ENCODE data around the gene SORCS1.

SORCS1 gene

GRCh38 chr10:106992055-106992454, 172.5 kb downstream of the SORCS1 start:
- DNase-seq (ENCODE audit: low read depth, low spot score), result no peak

- DNase-seq (ENCODE audit: low read depth, low spot score), result no peak
Measured at GRCh38 chr10:106991091-106991490, 173.4 kb downstream of the SORCS1 start.

GRCh38 chr10:106987362-106987761, 177.1 kb downstream of the SORCS1 start:
- DNase-seq (ENCODE audit: low read depth, low spot score), result peak; percentile 4

GRCh38 chr10:106982268-106982667, 182.2 kb downstream of the SORCS1 start:
- no peak for DNase-seq (ENCODE audit: low read depth, low spot score)

- DNase-seq (ENCODE audit: low read depth, low spot score), result no peak
Measured at GRCh38 chr10:106981452-106982075, 182.9 kb downstream of the SORCS1 start.

- DNase-seq (ENCODE audit: low read depth, low spot score), result no peak
Measured at GRCh38 chr10:106980495-106981451, 183.7 kb downstream of the SORCS1 start.

- no peak for DNase-seq (ENCODE audit: low read depth, low spot score)
Measured at GRCh38 chr10:106978756-106979155, 185.8 kb downstream of the SORCS1 start.

GRCh38 chr10:106973716-106974115, 190.8 kb downstream of the SORCS1 start:
- no peak for DNase-seq (ENCODE audit: low read depth, low spot score)

- peak; percentile 43 for DNase-seq (ENCODE audit: low read depth, low spot score)
Measured at GRCh38 chr10:106973288-106973687, 191.2 kb downstream of the SORCS1 start.

- DNase-seq (ENCODE audit: low read depth, low spot score), result no peak
Measured at GRCh38 chr10:106972381-106972780, 192.1 kb downstream of the SORCS1 start.

- DNase-seq (ENCODE audit: low read depth, low spot score), result no peak
Measured at GRCh38 chr10:106971411-106971831, 193.1 kb downstream of the SORCS1 start.

- DNase-seq (ENCODE audit: low read depth, low spot score), result no peak
Measured at GRCh38 chr10:106967452-106967851, 197.1 kb downstream of the SORCS1 start.

GRCh38 chr10:106960812-106961211, 203.7 kb downstream of the SORCS1 start:
- no peak for DNase-seq (ENCODE audit: low read depth, low spot score)

- DNase-seq (ENCODE audit: low read depth, low spot score), result no peak
Measured at GRCh38 chr10:106959521-106959920, 205.0 kb downstream of the SORCS1 start.

GRCh38 chr10:106958589-106959361, 205.7 kb downstream of the SORCS1 start:
- no peak for DNase-seq (ENCODE audit: low read depth, low spot score)

GRCh38 chr10:106957823-106958588, 206.5 kb downstream of the SORCS1 start:
- no peak for DNase-seq (ENCODE audit: low read depth, low spot score)

GRCh38 chr10:106956216-106956915, 208.1 kb downstream of the SORCS1 start:
- peak; percentile 55 for DNase-seq (ENCODE audit: low read depth, low spot score)

GRCh38 chr10:106955133-106955532, 209.4 kb downstream of the SORCS1 start:
- no peak for DNase-seq (ENCODE audit: low read depth, low spot score)

GRCh38 chr10:106952033-106952432, 212.5 kb downstream of the SORCS1 start:
- DNase-seq (ENCODE audit: low read depth, low spot score), result no peak

- DNase-seq (ENCODE audit: low read depth, low spot score), result no peak
Measured at GRCh38 chr10:106949680-106950478, 214.6 kb downstream of the SORCS1 start.

All from ELF-1 (cell line).